ENCODE data around the gene PRDM16.

Gene PRDM16

GRCh38 chr1:3404801-3405200 lies 335.8 kb downstream of the PRDM16 start:
- TF ChIP-seq EZH2 (IDR thresholded peaks at IDR 0.05; ENCODE audit: borderline replicate concordance, low read length) = no peak
- Histone ChIP-seq H3K36me3 (ENCODE audit: insufficient read depth, low read length) (no peaks in the 10 kb centered on the region), H3F3A (ENCODE audit: insufficient read depth, low read length) (no peaks in the 10 kb centered on the region), H3K4me3 (ENCODE audit: low read depth, low read length, poor library complexity, severe bottlenecking) (no peak overlapping the region), H4K20me1 (ENCODE audit: insufficient read depth, low read length) (no peaks in the 10 kb centered on the region), H3K9me3 (ENCODE audit: low read length) (no peaks in the 10 kb centered on the region), H3K9me2 (ENCODE audit: low read depth, low read length) (no peaks in the 10 kb centered on the region), H3K79me2 (ENCODE audit: insufficient read depth, low read length) (no peaks in the 10 kb centered on the region), H3K27ac (ENCODE audit: low read depth, low read length, poor library complexity, severe bottlenecking) (no peak overlapping the region), H3K4me2 (ENCODE audit: low read length) (no peak overlapping the region), H3K27me3 (ENCODE audit: insufficient read depth, low read length) (peaks cover 4% of the 10 kb centered on the region; the same call in 1 of the 2 replicates), H2AFZ (ENCODE audit: low read length) (no peak overlapping the region), H3K9ac (ENCODE audit: low read length) (no peak overlapping the region), H3K4me1 (ENCODE audit: insufficient read depth, low read length, severe bottlenecking) (no peaks in the 10 kb centered on the region)

GRCh38 chr1:3405491-3405890 lies 336.5 kb downstream of the PRDM16 start:
- Histone ChIP-seq H3K27me3 (ENCODE audit: insufficient read depth, low read length) (no peaks in the 10 kb centered on the region), H4K20me1 (ENCODE audit: insufficient read depth, low read length) (no peaks in the 10 kb centered on the region)
- TF ChIP-seq EZH2 (IDR thresholded peaks at IDR 0.05; ENCODE audit: borderline replicate concordance, low read length) (no peak), CTCF (IDR thresholded peaks at IDR 0.05; ENCODE audit: low read length) (no peak)

GRCh38 chr1:3405974-3406867 lies 337.2 kb downstream of the PRDM16 start:
- Histone ChIP-seq H4K20me1 (ENCODE audit: insufficient read depth, low read length) (no peaks in the 10 kb centered on the region), H3F3A (ENCODE audit: insufficient read depth, low read length) (no peaks in the 10 kb centered on the region), H3K27ac (ENCODE audit: low read depth, low read length, poor library complexity, severe bottlenecking) (no peak overlapping the region), H3K9me2 (ENCODE audit: low read depth, low read length) (no peaks in the 10 kb centered on the region), H3K9ac (ENCODE audit: low read length) (no peak overlapping the region), H3K4me2 (ENCODE audit: low read length) (no peak overlapping the region), H3K27me3 (ENCODE audit: insufficient read depth, low read length) (no peaks in the 10 kb centered on the region), H3K9me3 (ENCODE audit: low read length) (no peaks in the 10 kb centered on the region), H3K4me1 (ENCODE audit: insufficient read depth, low read length, severe bottlenecking) (no peaks in the 10 kb centered on the region), H3K4me3 (ENCODE audit: low read depth, low read length, poor library complexity, severe bottlenecking) (no peak overlapping the region), H3K79me2 (ENCODE audit: insufficient read depth, low read length) (no peaks in the 10 kb centered on the region), H3K36me3 (ENCODE audit: insufficient read depth, low read length) (no peaks in the 10 kb centered on the region), H2AFZ (ENCODE audit: low read length) (no peak overlapping the region)
- TF ChIP-seq EZH2 (IDR thresholded peaks at IDR 0.05; ENCODE audit: borderline replicate concordance, low read length) = no peak
- TF ChIP-seq CTCF (IDR thresholded peaks at IDR 0.05; ENCODE audit: low read length) = no peak

More at GRCh38 chr1:3405491-3405890, 336.5 kb downstream of the PRDM16 start:
- H3K9ac ChIP-seq (ENCODE audit: low read length) = no peak overlapping the region
- no peaks in the 10 kb centered on the region for H3K79me2 ChIP-seq (ENCODE audit: insufficient read depth, low read length)
- H3K9me3 ChIP-seq (ENCODE audit: low read length) = no peaks in the 10 kb centered on the region
- no peaks in the 10 kb centered on the region for H3K36me3 ChIP-seq (ENCODE audit: insufficient read depth, low read length)
- H3K9me2 ChIP-seq (ENCODE audit: low read depth, low read length) = no peaks in the 10 kb centered on the region
- H3K4me1 ChIP-seq (ENCODE audit: insufficient read depth, low read length, severe bottlenecking) = no peaks in the 10 kb centered on the region
- no peak overlapping the region for H3K27ac ChIP-seq (ENCODE audit: low read depth, low read length, poor library complexity, severe bottlenecking)
- no peak overlapping the region for H3K4me2 ChIP-seq (ENCODE audit: low read length)
- no peak overlapping the region for H3K4me3 ChIP-seq (ENCODE audit: low read depth, low read length, poor library complexity, severe bottlenecking)
- no peak overlapping the region for H2AFZ ChIP-seq (ENCODE audit: low read length)
- no peaks in the 10 kb centered on the region for H3F3A ChIP-seq (ENCODE audit: insufficient read depth, low read length)

Data from OCI-LY1 (cell line).